GM19328 (cell line): ENCODE measurements around the gene P2RY12.

Experiments used
- ATAC-seq: cut with Tn5 transposase; IDR thresholded peaks from one replicate; pipeline ENCODE4 v1.9.1; 2021; ENCODE audit warnings: mild to moderate bottlenecking, moderate library complexity; ENCODE audit not compliant: unreplicated experiment

P2RY12 gene

GRCh38 chr3:151350656-151351055 is 33.9 kb downstream of the P2RY12 start:
- no peak for ATAC-seq

DNA sequence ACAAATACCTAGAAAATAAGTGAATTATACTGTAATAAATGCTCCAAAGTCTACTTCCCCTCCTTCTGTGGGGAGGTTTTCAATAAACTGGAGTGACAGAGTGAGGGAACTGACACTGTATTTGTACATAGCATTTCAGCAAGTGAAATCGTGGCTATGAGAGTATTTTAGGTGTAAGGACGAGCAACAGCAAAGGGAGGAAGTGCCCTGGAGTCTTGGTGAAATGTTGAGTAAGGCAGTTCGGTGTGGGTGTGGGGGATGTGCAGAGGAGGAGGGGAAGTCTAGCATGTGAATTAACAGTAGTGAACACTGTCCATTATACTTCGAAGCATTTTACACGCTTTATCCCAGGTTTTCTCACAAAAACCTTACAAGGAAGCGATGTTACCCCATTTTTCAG is 37.1 kb downstream of the P2RY12 start:
- no peak for ATAC-seq

GRCh38 chr3:151346292-151346691 is 38.3 kb downstream of the P2RY12 start:
- ATAC-seq, result no peak

DNA sequence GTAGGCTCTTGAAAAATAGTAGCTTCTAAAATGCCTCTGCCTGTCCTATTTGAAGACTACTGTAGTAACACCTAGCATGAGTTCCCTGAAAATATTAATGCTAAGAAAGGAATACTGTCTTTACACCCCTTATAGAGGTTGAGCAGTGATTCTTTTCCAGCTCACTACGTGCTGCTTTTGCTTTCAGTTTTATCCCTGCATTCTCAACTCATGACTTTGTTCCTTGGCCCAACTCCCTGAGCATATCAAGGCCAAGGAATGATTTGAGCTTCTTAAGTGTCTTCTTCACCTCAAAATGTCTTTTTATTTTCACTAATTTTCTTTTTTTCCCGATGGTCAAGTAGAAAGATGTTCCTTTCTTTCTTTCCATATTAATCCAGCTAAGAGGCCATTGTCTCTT is 38.7 kb downstream of the P2RY12 start:
- ATAC-seq, result no peak

DNA sequence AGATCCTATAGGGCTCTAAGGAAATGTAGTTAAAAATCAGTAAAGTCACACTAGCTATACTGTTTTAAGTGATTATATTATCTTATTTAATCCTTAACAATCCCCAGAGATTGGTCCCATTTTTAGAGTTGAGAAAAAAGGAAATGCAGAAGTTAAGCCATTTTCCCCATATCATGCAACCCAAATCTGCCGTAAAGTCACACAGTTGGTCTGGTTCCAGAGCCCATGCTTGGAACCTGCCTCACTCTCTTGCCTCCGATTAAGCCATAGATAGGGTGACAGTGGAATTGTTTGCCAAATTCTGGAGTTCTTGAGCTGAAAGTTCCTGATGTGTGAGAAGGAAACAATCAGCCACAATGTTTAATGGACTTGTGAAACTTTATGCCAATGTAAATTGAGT is 52.9 kb downstream of the P2RY12 start:
- ATAC-seq, result no peak

DNA sequence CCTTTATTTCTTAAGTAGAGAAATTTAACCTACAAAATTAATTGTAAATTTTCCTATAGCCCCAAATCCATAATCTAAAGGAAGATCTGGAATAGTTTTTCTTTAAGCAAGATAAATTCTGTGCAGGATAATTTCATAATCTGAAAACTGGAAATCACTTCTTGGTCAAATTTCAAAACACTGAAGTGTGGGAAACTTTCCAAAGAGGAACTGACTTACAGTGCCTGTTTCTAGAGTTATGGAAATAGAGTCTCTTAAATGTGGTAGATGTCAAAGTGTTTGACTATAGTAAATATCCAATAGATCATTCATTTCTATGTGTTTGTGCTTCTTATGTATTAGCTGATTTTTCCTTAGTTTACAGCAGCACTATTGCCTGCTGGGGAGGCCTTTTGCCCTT is 53.7 kb downstream of the P2RY12 start:
- no peak for ATAC-seq

DNA sequence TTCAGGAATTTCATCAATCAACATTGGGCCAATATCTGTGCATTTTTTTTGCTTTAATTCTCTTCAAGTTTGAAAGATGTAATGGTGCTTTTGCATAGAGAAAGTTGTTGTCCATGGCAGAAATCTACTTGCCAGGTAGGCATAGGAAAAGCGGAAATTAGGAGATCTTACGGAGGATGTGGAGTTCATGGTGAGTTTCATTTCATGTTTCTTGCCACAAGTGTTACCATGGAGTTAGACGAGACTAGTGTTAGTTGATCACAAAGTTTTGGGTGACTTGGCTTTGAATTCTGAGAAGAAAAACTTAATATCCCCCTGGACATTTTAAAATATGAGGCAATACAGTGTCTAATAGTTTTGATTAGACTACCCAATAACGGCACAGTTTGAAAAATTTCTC is 54.2 kb downstream of the P2RY12 start:
- ATAC-seq, result no peak

GRCh38 chr3:151329363-151329762 is 55.2 kb downstream of the P2RY12 start, which contains the start of gene P2RY13:
TSS of gene P2RY13 (minus strand) at chr3:151329549. CDS start at chr3:151329528, 21 bp downstream.
- no peak for ATAC-seq

DNA sequence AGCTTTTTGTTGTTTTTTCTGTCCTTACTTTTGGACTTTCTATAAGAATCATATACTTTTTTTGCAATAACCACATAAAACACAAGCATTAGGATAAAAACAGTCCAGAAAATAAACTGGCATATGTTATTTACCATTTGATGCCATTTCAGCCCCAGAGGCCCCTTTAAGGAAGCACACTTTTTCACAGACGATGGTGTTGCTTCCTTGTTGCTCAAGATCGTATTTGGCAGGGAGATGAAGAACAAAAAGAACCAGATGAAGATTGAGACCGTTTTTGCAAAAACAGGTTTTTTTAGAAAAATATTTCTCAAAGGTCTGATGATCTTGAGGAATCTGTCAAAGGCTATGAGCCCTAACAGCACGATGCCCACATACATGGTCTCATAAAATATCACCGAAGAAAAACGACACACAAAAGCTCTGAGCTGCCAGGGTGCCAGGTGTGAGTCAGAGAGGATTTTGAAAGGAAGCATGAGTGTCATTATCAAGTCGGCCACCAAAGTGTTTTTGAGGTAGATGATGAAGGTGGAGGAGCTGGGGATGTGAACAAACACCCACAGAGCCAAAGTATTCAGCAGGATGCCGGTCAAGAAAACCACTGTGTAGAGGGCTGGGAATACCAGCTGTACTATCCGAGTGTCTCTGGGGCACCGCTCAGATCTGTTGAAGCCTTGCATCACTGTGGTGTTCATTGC is 56.1 kb downstream of the P2RY12 start:
- no peak for ATAC-seq

- ATAC-seq, result no peak
Observed at GRCh38 chr3:151327571-151328198, 56.9 kb downstream of the P2RY12 start.

GRCh38 chr3:151322511-151322910 is 62.0 kb downstream of the P2RY12 start:
- no peak for ATAC-seq

GRCh38 chr3:151321526-151321925 is 63.0 kb downstream of the P2RY12 start:
- ATAC-seq, result no peak

- no peak for ATAC-seq
Observed at GRCh38 chr3:151320131-151320530, 64.4 kb downstream of the P2RY12 start.

GRCh38 chr3:151319628-151320027 is 64.9 kb downstream of the P2RY12 start:
- ATAC-seq, result no peak

- no peak for ATAC-seq
Observed at GRCh38 chr3:151318991-151319390, 65.6 kb downstream of the P2RY12 start.

DNA sequence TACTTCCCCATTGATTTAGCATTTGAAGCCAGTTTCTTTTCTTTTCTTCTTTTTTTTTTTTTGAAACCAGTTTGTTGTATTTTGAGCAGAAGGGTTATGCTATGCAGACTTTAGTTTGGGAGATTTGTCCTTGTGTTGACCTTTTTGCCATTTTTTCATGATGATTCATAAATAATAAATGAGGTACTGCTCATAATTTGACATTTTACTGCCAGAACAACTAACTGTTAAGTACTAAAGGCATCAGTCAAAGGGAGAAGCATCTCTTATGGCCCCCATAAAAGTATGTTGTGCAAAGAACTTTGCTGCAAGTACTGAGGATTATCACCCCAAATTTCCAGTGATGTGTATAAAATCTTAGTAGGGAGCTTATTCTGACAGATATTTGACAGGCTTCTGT is 66.2 kb downstream of the P2RY12 start:
- no peak for ATAC-seq

DNA sequence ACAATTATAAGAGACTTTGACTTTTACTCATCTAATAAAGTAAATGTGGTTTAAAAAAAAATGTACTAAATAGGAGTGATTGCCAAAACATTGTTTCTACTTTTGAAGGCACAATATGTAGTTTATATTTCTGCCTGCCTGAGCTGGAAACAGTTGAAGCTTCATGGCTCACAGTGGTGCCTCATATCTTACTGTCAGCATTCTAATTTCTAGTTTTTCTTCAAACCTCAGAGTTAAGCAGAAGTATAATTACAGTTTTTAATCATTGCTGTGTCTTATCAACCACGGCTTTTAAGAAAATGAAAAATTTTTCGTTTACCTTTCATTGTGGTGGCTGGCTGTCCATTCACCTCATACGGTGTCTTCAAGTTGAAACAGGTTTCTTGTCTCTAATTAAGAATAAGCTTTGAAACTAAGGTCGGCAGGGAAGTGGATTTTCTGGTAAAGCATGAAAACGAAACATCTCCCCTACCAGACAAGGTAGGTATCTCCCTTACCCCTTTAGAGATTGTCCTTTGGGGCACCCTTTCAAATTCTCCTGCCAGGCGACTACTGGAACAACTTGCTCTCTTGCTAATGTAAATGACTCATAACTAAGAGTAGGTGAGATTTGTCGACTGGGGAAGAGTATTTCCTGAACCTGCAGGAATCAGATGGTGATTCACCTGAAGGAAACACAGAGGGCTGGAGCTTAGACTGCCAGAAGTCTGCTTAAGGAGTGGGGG is 68.1 kb downstream of the P2RY12 start, which contains the start of gene GPR87:
Gene GPR87, minus strand, starts transcription at position 554 of the 725 bp plus-strand sequence. CDS start 16,720 bp downstream, outside the sequence.
- no peak for ATAC-seq

DNA sequence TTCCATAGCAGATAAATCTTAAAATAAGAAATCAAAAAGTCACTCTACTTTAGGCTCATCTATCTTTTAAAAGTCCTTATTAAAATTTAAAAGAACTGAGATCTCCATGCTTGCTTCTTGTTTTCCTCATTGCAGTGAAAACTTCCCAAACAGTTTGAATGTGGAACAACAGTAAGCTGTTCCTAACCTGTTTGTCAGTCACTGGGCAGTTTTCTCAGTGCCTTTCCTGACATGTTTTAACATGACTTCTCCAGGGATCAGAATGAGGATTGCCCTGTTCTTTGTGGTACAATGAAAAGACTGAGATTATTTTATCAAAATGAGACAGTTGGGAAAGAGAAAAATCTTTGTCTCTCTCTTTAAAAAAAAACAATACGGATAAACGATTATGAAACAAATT is 68.7 kb downstream of the P2RY12 start:
- ATAC-seq, result no peak

DNA sequence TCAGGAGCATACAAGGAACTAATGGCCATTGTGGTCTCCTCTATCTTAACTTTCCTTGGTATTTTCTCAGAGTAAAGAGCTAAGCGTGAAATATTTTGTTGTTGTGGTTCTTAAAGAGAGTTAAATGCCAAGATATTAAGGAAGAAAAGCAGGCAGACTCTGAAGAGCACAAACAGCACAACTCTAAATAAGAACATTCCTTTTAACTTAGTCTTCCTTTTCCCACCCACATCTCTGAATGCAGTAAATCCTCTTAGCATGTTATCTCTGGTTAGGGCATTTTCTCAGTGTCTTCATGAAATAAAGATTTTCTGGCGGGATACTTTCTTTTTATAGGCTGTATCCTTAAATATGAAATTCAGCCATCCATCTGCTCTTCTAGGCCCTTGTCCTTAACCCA is 69.4 kb downstream of the P2RY12 start:
- no peak for ATAC-seq

GRCh38 chr3:151314593-151314992 is 70.0 kb downstream of the P2RY12 start:
- no peak for ATAC-seq

GRCh38 chr3:151314137-151314536 is 70.4 kb downstream of the P2RY12 start:
- ATAC-seq, result no peak

DNA sequence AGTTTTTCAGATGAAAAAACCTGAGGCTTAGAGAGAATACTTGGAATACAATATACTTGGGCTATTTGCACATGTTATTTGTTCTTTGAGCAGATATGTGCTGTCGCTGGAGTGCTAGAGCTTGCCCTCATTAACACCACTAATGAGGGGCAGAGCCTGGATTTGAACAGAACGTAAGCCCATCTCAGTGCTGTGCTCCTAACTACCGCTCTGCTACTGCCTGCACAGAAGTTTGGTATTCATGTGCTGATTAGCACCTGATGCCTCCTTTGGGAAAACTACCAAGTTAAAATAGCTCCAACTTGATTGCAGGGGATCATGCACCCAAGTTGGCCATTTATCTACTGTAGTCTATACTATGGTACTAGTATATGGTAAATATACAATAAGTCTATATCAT is 71.6 kb downstream of the P2RY12 start:
- ATAC-seq, result no peak
